BJ (cell line): ENCODE measurements around the gene PHLDA2. TPM values are rescaled to one million over a fixed set of nuclear protein-coding genes. Genes with fewer than 3 reads are reported as not detected.
"Not testable (repeated sequence)": the region's sequence is repeated elsewhere in the genome, so short reads cannot be mapped to it uniquely, and the experiment has no call there.

Experiments
- CTCF ChIA-PET: fragments of 350-600 bp; formaldehyde crosslinking; extraction: SDS; loops from one replicate; lab custom pipeline; 2021; ENCODE audit warnings: antibody characterized with exemption, inconsistent platforms; lab: Yijun Ruan, JAX
- POLR2A ChIA-PET: fragments of 300-600 bp; sonication (Branson Sonifier 250); formaldehyde crosslinking; extraction: SDS; loops from one replicate; lab custom pipeline; 2021; ENCODE audit warnings: antibody characterized with exemption; lab: Charles Lee
- DNase-seq: peaks from one replicate; pipeline ENCODE4 v3.0.0-alpha.2; 2011; ENCODE audit warnings: low read depth
- H3K27me3 ChIP-seq: 2 replicates; pipeline ENCODE4 v1.6.0; 2011; ENCODE audit warnings: low read length; ENCODE audit not compliant: control insufficient read depth, insufficient read depth
- H3K36me3 ChIP-seq: 2 replicates; pipeline ENCODE4 v1.5.1; 2011; ENCODE audit warnings: low read length; ENCODE audit not compliant: control insufficient read depth, insufficient read depth
- H3K4me3 ChIP-seq: 2 replicates; pipeline ENCODE4 v1.5.1; 2011; ENCODE audit warnings: low read depth, mild to moderate bottlenecking, control low read depth, low read length
- polyA plus RNA-seq: library from polyadenylated mRNA; depleted of rRNA; stranded (reverse); fragments of >200 nt; gene quantifications from 2 replicates; pipeline ENCODE4 v1.2.3, GENCODE V29; 2011
- TF ChIP-seq, protein P1 (sequence below): IDR thresholded peaks from 2 replicates; pipeline ENCODE4 v1.5.1; 2011; ENCODE audit warnings: low read depth, mild to moderate bottlenecking, control low read depth, inconsistent platforms, low read length, moderate library complexity; ENCODE audit not compliant: insufficient read depth

Gene PHLDA2
- polyA plus RNA-seq, 1 experiment: 12.8 TPM

DNA sequence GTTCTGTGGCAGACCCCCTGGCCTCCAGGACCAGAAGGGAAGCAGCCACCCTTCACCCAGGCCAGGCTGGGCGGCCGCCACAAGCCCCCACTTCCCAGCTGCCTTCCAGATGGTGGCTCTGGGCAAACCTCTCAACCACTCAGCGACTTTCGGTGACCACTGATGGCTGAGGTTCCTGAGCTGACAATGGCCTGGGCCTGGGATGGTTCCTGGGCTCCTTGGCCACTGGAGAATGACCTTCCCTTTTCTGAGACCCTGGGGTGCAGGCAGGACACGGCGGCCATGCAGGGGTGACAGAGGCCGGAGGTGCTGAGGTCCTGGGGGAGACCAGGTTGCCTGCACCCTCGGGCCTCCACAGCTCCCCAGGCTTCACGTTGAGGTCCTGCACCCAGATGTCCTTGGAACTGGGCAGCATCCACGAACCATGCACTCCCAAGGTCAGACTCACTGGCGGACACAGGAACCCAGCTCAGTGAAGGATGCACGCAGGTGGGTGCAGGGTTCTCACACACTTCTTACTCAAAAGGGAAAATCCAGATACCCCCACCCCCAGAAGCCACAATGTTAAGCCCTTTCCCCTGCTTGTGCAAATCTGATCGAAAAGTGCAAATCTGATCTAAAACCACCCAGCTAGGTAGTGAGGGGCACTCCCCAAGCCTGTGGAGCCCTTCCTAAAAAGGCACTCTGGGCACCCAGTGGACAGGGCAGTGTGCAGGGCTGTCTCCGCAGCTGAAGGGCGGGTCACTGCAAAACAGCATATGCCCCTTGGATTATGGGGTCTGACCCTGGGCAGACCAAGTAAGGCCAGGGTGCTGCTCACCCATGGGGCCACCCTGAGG lies 13.9 kb upstream of the PHLDA2 start:
- DNase-seq: no peak
- POLR2A ChIA-PET: no interaction called here
- H3K27me3 ChIP-seq: no peaks in the 10 kb centered on the region
- CTCF ChIA-PET: interaction anchor here (0.9 to 3.9 kb wide), 2 partner anchors 10 to 13 kb away, joined by 3 to 16 read pairs; partner anchors contain the start of gene PHLDA2
- H3K36me3 ChIP-seq: peaks cover 2% of the 10 kb centered on the region
- TF ChIP-seq, protein P1, sequence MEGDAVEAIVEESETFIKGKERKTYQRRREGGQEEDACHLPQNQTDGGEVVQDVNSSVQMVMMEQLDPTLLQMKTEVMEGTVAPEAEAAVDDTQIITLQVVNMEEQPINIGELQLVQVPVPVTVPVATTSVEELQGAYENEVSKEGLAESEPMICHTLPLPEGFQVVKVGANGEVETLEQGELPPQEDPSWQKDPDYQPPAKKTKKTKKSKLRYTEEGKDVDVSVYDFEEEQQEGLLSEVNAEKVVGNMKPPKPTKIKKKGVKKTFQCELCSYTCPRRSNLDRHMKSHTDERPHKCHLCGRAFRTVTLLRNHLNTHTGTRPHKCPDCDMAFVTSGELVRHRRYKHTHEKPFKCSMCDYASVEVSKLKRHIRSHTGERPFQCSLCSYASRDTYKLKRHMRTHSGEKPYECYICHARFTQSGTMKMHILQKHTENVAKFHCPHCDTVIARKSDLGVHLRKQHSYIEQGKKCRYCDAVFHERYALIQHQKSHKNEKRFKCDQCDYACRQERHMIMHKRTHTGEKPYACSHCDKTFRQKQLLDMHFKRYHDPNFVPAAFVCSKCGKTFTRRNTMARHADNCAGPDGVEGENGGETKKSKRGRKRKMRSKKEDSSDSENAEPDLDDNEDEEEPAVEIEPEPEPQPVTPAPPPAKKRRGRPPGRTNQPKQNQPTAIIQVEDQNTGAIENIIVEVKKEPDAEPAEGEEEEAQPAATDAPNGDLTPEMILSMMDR: no peak
- H3K4me3 ChIP-seq: no peak overlapping the region

DNA sequence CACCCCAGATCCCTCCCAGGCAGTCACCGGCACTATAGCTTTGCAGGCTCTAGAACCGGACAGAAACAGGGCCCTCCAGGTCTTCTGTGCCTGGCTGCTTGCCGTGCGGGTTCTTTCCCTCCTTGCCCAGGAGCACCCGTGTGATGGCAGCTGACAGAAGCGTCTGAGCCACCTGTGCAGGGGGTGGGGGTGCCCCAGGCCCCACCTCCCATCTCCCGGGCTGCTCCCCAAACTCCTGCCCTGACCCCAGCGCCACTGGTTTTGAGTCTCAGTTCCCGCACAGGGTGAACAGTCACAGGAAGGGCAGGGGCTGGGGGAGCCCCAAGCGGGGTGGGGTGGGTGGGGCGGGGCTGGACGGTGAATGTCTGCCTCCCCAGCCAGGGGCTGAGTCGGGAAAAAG lies 13.2 kb upstream of the PHLDA2 start:
- Histone ChIP-seq H3K36me3 (no peaks in the 10 kb centered on the region; the same call in none of the 2 replicates), H3K27me3 (no peaks in the 10 kb centered on the region), H3K4me3 (no peak overlapping the region)
- ChIA-PET POLR2A (no interaction called here), CTCF (interaction anchor here (0.9 to 3.9 kb wide), 2 partner anchors 11 to 12 kb away, joined by 3 to 16 read pairs; partner anchors contain the start of gene PHLDA2)
- no peak for DNase-seq
- TF ChIP-seq, protein P1: no peak

GRCh38 chr11:2940921-2941821 lies 12.0 kb upstream of the PHLDA2 start:
- Histone ChIP-seq H3K36me3 (no peaks in the 10 kb centered on the region; the same call in none of the 2 replicates), H3K4me3 (no peak overlapping the region), H3K27me3 (no peaks in the 10 kb centered on the region)
- CTCF ChIA-PET: interaction anchor here (0.5 to 3.9 kb wide), 3 partner anchors 11 to 470 kb away, joined by 3 to 16 read pairs (median 5); partner anchors contain the start of gene PHLDA2
- DNase-seq: no peak
- POLR2A ChIA-PET: no interaction called here
- TF ChIP-seq, protein P1: no peak

DNA sequence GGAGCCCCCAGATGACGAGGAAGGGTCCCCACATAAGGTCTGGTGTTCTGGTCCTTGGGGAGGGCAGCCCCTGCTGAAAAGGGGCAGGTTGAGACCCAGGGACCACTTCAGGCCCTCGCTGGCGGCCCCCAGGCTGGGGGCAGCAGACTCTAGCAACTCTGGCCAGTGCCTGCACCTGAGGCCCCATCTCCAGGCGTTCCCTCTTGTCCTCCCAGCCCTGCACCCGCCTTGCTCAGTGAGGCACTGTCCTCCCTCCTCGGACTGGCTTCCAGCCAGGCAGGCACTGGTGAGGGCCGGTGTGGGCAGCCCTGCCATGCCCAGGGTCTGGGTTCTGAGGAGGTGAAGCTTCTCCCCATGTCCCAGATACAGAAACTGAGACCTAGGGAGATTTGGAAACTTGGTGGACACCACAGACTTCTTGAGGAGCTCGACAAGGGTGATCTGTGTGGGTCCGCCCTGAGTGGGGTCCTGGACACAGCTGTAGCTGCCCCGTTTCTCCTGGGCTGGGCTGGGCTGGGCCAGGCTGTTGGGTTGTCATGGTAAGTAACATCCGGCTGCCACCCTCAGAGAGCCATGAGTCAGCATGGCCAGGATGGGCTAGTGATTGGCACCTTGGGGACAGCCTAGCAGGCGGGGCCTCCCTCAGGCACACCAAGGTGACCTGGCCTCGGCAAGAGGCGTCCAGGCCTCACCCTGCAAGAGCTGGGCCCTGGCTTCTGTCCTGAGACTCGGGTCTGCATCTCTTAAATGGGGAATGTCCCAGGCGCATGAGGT lies 11.1 kb upstream of the PHLDA2 start:
- H3K27me3 ChIP-seq: no peaks in the 10 kb centered on the region
- TF ChIP-seq, protein P1: no peak
- POLR2A ChIA-PET: no interaction called here
- CTCF ChIA-PET: interaction anchor here (1.0 to 3.9 kb wide), 2 partner anchors 10 to 13 kb away, joined by 3 to 16 read pairs; partner anchors contain the start of gene PHLDA2
- no peak for DNase-seq
- no peak overlapping the region for H3K4me3 ChIP-seq
- H3K36me3 ChIP-seq: no peaks in the 10 kb centered on the region; the same call in none of the 2 replicates

GRCh38 chr11:2938458-2939418 lies 9.5 kb upstream of the PHLDA2 start:
- POLR2A ChIA-PET, H3K4me3 ChIP-seq, CTCF ChIA-PET, DNase-seq, H3K36me3 ChIP-seq, H3K27me3 ChIP-seq: not testable (repeated sequence)

DNA sequence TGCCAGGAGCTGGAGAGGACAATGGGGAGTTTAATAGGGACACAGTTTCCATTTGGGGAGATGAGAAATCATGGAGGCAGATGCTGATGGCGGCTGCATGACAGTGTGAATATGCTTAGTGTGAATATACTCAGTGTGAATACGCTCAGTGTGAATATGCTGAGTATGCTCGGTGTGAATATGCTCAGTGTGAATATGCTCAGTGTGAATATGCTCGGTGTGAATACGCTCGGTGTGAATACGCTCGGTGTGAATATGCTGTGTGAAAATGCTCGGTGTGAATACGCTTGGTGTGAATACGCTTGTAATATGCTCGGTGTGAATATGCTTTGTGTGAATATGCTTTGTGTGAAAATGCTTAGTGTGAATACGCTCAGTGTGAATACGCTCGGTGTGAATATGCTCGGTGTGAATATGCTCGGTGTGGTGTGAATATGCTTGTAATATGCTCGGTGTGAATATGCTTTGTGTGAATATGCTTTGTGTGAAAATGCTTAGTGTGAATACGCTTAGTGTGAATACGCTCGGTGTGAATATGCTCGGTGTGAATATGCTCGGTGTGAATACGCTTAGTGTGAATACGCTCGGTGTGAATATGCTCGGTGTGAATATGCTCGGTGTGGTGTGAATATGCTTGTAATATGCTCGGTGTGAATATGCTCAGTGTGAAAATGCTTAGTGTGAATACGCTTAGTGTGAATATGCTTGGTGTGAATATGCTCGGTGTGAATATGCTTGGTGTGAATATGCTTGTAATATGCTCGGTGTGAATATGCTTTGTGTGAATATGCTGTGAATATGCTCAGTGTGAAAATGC lies 8.6 kb upstream of the PHLDA2 start:
- H3K4me3 ChIP-seq, DNase-seq, H3K27me3 ChIP-seq, H3K36me3 ChIP-seq, POLR2A ChIA-PET: not testable (repeated sequence)
- CTCF ChIA-PET: interaction anchor here (0.7 kb wide), 1 partner anchor 156 kb away, joined by 3 read pairs; no protein-coding TSS in a partner anchor
